Vagina (tissue), 2 donors: ENCODE results near the gene CHRNA1. TPM values are rescaled to one million over a fixed set of nuclear protein-coding genes. Genes with fewer than 3 reads are reported as not detected.
A peak's percentile ranks its signal among the peaks of the same experiment; 100 is the strongest.

Source experiments
- DNase-seq, 2 donors: peaks; one replicate each; pipeline ENCODE4 v3.0.0-alpha.2; 2017; ENCODE audit errors: extremely low spot score in 2 of 2
- H3K27ac ChIP-seq: fragments of 200-600 bp; sonication (generic); one replicate; pipeline ENCODE4 v1.5.1; 2019
- H3K27me3 ChIP-seq: fragments of 200-600 bp; sonication (generic); one replicate; pipeline ENCODE4 v1.5.1; 2019
- H3K36me3 ChIP-seq, 2 donors: fragments of 200-600 bp; sonication (generic); one replicate each; pipeline ENCODE4 v1.5.1; 2017 to 2019
- H3K4me1 ChIP-seq: fragments of 200-600 bp; sonication (generic); one replicate; pipeline ENCODE4 v1.5.1; 2019
- H3K4me3 ChIP-seq, 2 donors: fragments of 200-600 bp; sonication (generic); 1 replicate in 1 of 2; 2 replicates in 1 of 2; pipeline ENCODE4 v1.5.1; 2016 to 2019
- H3K9me3 ChIP-seq: fragments of 200-600 bp; sonication (generic); one replicate; pipeline ENCODE4 v1.5.1; 2019
- CTCF ChIP-seq, 3 experiments: fragments of 450-650 bp in 2 of 3; fragments of 200-600 bp in 1 of 3; sonication (generic) in 1 of 3; IDR thresholded peaks; one replicate each; pipeline ENCODE4 v1.5.1; 2017 to 2019; ENCODE audit warnings: antibody characterized with exemption in 3 of 3, mild to moderate bottlenecking in 2 of 3, moderate library complexity in 2 of 3
- POLR2A ChIP-seq, 2 donors: fragments of 450-650 bp; IDR thresholded peaks; one replicate each; pipeline ENCODE4 v1.6.1; 2017; ENCODE audit warnings: antibody characterized with exemption in 2 of 2, mild to moderate bottlenecking in 2 of 2, moderate library complexity in 2 of 2
- POLR2AphosphoS5 ChIP-seq, 2 donors: sonication (generic); formaldehyde crosslinking; IDR thresholded peaks; one replicate each; pipeline ENCODE4 v1.9.0; 2017; ENCODE audit warnings: antibody characterized with exemption in 2 of 2, mild to moderate bottlenecking in 2 of 2, low read depth in 1 of 2; ENCODE audit not compliant: insufficient read depth in 1 of 2
- intact Hi-C: fragments of 100-400 bp; cut with DNase I; formaldehyde crosslinking; loops from one replicate; pipeline ENCODE4 v1.15.1; 2023
- total RNA-seq: library from RNA; depleted of rRNA; stranded (reverse); fragments of >200 nt; gene quantifications from one replicate; pipeline ENCODE4 v1.2.3, GENCODE V29; 2016

Gene CHRNA1
- total RNA-seq, 1 donor from 2014 or later, result not detected

DNA sequence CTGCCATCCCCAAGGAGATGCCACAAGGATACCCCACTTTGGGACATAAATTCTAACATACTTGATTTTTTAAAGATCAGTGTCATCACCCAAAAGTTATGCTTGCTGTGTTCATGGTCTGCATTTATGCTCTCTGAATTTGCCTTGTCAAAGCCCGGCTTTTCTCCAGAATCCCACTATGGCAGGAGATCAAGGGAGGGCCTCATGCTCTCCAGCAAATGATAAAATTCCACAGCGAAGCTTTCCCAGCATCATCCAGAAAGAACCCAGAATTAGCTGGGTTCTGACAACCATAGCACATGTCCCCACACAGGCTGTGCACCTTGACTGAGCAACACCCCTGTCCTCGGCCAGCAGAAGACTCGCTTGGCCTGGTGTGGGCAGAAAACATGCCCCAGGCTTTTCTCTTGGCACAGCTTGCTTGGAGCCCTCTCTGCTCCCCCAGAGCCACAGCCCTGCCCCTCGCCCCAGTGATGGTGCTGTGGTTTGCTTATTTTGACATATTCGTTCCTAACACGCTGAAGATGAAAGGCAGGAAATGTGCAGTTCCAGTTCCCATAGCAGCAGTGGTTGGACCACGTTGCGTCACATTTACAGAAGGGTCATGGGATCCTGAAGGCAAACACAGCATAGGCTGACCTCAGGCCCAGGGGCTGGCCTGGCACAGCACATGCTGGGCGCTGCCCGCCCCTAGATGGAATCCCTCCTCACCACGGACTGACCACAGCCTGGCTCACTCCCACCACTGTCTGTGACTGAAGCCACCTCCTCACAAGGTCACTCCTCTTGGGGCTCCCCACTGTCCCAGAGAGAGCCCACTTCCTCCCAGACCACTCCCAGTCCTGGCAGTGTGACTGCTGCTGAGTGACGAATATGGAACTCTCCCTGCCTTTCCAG, 14.1 kb upstream of the CHRNA1 start:
- Histone ChIP-seq H3K4me1 (peaks cover 15% of the 10 kb centered on the region), H3K4me3 (no peak overlapping the region), H3K27me3 (no peaks in the 10 kb centered on the region), H3K9me3 (no peaks in the 10 kb centered on the region), H3K36me3 (no peaks in the 10 kb centered on the region), H3K27ac (peak overlapping the region; percentile 21)
- intact Hi-C loops, result no loop called here
- TF ChIP-seq POLR2A (IDR thresholded peaks at IDR 0.05) (no peak), POLR2AphosphoS5 (IDR thresholded peaks at IDR 0.05; ENCODE audit: insufficient read depth in 1 of 2, low read depth in 1 of 2) (peak in 1 of 2 donors; percentile 73)
- no peak for DNase-seq

GRCh38 chr2:174777347-174778084, 13.2 kb upstream of the CHRNA1 start:
- H3K4me3 ChIP-seq, result no peak overlapping the region
- no peak for DNase-seq
- no peaks in the 10 kb centered on the region for H3K9me3 ChIP-seq
- H3K27ac ChIP-seq, result peak overlapping the region; percentile 21
- H3K36me3 ChIP-seq, result no peaks in the 10 kb centered on the region
- H3K27me3 ChIP-seq, result no peaks in the 10 kb centered on the region
- TF ChIP-seq CTCF (IDR thresholded peaks at IDR 0.05) (no peak), POLR2A (IDR thresholded peaks at IDR 0.05) (no peak), POLR2AphosphoS5 (IDR thresholded peaks at IDR 0.05; ENCODE audit: insufficient read depth in 1 of 2, low read depth in 1 of 2) (no peak)
- peaks cover 15% of the 10 kb centered on the region for H3K4me1 ChIP-seq
- intact Hi-C loops, result loop anchor here (1.0 kb wide), 1 partner anchor 47 kb away; no protein-coding TSS in a partner anchor

DNA sequence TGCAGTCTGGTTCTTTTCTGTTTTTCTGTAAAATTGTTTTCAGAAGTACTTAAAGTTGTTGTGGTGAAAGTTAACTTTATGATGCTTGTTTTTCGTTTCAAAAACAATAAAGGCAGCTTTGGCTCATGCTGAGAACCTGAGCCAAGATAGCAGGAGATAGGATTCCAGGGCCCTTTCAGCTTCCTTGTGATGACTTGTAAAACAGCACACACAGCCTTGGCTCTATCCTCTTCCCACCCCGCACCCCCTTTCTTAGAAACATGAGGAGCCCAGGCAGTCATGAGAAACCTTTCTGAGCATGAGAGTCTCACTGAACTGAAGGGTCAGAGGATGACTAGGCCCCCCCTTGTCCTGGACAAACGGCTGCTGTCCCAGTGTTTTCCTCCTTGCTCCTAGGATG, 12.4 kb upstream of the CHRNA1 start:
- no peak for DNase-seq
- Histone ChIP-seq H3K4me1 (peaks cover 24% of the 10 kb centered on the region), H3K27me3 (no peaks in the 10 kb centered on the region), H3K4me3 (no peak overlapping the region), H3K36me3 (no peaks in the 10 kb centered on the region), H3K9me3 (no peaks in the 10 kb centered on the region), H3K27ac (peak overlapping the region; percentile 21)
- TF ChIP-seq POLR2A (IDR thresholded peaks at IDR 0.05), result no peak
- TF ChIP-seq CTCF (IDR thresholded peaks at IDR 0.05), result no peak
- no peak for TF ChIP-seq POLR2AphosphoS5 (IDR thresholded peaks at IDR 0.05; ENCODE audit: insufficient read depth in 1 of 2, low read depth in 1 of 2)
- intact Hi-C loops, result loop anchor here (1.0 kb wide), 1 partner anchor 46 kb away; no protein-coding TSS in a partner anchor

- Histone ChIP-seq H3K4me3 (no peak overlapping the region), H3K27me3 (no peaks in the 10 kb centered on the region), H3K36me3 (no peaks in the 10 kb centered on the region), H3K9me3 (no peaks in the 10 kb centered on the region), H3K27ac (no peak overlapping the region), H3K4me1 (peaks cover 25% of the 10 kb centered on the region)
- no peak for TF ChIP-seq POLR2A (IDR thresholded peaks at IDR 0.05)
- TF ChIP-seq POLR2AphosphoS5 (IDR thresholded peaks at IDR 0.05; ENCODE audit: insufficient read depth in 1 of 2, low read depth in 1 of 2), result no peak
- intact Hi-C loops, result no loop called here
- DNase-seq, result no peak
Observed at GRCh38 chr2:174776223-174776622, 12.0 kb upstream of the CHRNA1 start.

DNA sequence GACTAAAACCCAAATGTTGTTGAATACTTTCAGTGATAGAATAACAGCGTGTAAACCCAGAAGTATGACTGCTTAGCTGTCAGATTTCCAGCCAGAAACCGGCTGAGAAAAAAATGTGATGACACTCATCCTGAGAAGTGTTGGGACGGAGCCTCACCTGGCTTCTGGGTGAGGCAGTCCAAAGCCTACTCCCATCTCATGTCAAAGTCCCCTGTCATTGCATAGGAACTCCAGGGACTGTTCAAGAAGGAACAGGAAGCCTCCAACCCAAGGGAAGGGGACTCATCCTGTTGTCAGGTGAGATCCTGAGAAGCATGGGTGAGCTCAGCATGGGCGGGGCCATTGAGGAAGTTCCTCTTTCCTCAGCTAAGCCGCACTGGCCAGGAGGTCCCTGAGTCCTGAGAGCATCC, 11.3 kb upstream of the CHRNA1 start:
- Histone ChIP-seq H3K27ac (no peak overlapping the region), H3K4me3 (no peak overlapping the region), H3K9me3 (no peaks in the 10 kb centered on the region), H3K36me3 (no peaks in the 10 kb centered on the region), H3K4me1 (peaks cover 25% of the 10 kb centered on the region), H3K27me3 (no peaks in the 10 kb centered on the region)
- DNase-seq, result no peak
- intact Hi-C loops, result no loop called here
- TF ChIP-seq CTCF (IDR thresholded peaks at IDR 0.05), result no peak
- no peak for TF ChIP-seq POLR2A (IDR thresholded peaks at IDR 0.05)
- no peak for TF ChIP-seq POLR2AphosphoS5 (IDR thresholded peaks at IDR 0.05; ENCODE audit: insufficient read depth in 1 of 2, low read depth in 1 of 2)
